Gastrocnemius medialis (tissue), 4 donors: ENCODE measurements around the gene ITPKC.

Experiments
- POLR2A ChIP-seq, 2 donors: fragments of 450-650 bp; IDR thresholded peaks; one replicate each; pipeline ENCODE4 v1.6.1; 2017; ENCODE audit warnings: antibody characterized with exemption in 2 of 2, mild to moderate bottlenecking in 2 of 2, moderate library complexity in 2 of 2
- TF ChIP-seq, protein P1 (sequence below), 5 experiments: fragments of 450-650 bp in 3 of 5; fragments of 200-600 bp in 2 of 5; sonication (generic) in 2 of 5; IDR thresholded peaks in 4 of 5; conservative IDR thresholded peaks in 1 of 5; 1 replicate in 4 of 5; 2 replicates in 1 of 5; pipeline ENCODE4 v1.5.1; 2016 to 2019; ENCODE audit warnings: antibody characterized with exemption in 5 of 5, mild to moderate bottlenecking in 3 of 5, moderate library complexity in 3 of 5

DNA sequence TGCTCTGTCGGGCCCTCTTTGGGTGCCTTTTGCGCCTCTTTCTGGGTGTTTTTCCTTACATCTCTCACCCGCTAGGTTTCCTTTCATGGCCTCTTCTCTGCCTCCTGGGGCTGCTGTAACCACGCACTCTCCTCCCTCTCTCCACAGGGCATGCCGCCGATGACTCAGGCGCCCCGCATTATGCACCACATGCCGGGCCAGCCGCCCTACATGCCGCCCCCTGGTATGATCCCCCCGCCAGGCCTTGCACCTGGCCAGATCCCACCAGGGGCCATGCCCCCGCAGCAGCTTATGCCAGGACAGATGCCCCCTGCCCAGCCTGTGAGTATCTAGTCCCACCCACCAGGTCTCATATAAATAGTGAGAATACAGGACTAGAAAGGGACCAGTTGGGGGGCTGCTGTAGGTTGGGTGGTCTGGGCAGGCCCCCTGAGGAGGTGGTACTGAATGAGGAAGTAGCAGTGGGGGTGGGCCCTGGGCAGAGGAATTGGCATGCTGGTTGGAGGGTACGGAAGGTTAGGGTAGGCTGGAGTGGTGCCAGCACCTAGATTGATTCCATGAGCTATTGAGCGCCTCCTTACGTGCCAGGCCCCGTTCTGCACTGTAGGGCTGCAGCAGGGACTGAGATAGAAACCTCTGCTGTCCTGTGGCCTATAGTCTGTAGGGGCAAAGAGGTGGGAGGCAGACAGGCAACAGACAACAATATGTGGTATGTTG is 46.0 kb downstream of the ITPKC start:
- TF ChIP-seq, protein P1, sequence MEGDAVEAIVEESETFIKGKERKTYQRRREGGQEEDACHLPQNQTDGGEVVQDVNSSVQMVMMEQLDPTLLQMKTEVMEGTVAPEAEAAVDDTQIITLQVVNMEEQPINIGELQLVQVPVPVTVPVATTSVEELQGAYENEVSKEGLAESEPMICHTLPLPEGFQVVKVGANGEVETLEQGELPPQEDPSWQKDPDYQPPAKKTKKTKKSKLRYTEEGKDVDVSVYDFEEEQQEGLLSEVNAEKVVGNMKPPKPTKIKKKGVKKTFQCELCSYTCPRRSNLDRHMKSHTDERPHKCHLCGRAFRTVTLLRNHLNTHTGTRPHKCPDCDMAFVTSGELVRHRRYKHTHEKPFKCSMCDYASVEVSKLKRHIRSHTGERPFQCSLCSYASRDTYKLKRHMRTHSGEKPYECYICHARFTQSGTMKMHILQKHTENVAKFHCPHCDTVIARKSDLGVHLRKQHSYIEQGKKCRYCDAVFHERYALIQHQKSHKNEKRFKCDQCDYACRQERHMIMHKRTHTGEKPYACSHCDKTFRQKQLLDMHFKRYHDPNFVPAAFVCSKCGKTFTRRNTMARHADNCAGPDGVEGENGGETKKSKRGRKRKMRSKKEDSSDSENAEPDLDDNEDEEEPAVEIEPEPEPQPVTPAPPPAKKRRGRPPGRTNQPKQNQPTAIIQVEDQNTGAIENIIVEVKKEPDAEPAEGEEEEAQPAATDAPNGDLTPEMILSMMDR (IDR thresholded peaks at IDR 0.05 in 4 of 5, conservative IDR thresholded peaks at IDR 0.05 in 1 of 5): no peak
- TF ChIP-seq POLR2A (IDR thresholded peaks at IDR 0.05): no peak
